Gastroesophageal sphincter (tissue), 3 donors: Measurements from ENCODE around the gene RAI1.

Source experiments
- CTCF ChIP-seq, 4 experiments: fragments of 200-600 bp in 2 of 4; fragments of 450-650 bp in 2 of 4; sonication (generic) in 1 of 4; IDR thresholded peaks; one replicate each; pipeline ENCODE4 v1.5.1; 2017 to 2019; ENCODE audit warnings: antibody characterized with exemption in 4 of 4, mild to moderate bottlenecking in 2 of 4, moderate library complexity in 2 of 4
- POLR2A ChIP-seq, 2 donors: fragments of 450-650 bp; IDR thresholded peaks; one replicate each; pipeline ENCODE4 v1.6.1; 2017; ENCODE audit warnings: antibody characterized with exemption in 2 of 2, mild to moderate bottlenecking in 2 of 2, moderate library complexity in 1 of 2

DNA sequence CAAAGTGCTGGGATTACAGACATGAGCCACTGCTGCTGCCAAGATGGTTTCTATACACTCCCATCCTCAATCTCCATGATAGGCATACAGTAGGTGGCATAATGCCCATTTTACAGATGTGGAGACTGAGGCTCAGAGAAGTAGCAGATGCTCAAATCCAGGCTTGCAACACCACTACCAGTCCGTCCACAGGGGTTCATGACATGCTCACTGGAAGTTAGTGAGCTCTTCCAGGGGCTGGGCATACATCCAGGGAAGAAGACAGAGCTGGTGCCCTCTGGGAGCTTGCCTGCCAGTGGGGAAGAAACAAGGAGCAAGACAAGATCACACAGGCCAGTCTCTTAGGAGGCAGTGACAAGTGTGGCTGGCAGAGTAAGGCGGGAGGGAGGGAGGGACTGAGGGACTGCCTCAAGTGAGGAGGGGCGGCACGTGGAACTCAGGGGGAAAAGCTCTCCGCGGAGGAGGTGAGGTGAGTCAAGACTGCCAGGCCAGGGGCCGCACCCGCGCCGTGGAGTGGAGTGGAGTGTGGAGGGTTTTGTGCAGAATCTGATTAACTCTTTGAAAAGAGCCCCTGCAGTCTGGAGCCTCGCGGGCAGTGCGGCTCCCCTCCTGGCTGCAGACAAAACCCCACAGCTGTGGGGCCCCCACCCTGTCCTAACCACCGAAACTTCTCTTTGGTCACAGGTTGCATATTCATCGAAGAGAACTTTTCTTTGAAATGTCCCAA, 127.6 kb downstream of the RAI1 start:
- TF ChIP-seq CTCF (IDR thresholded peaks at IDR 0.05) (no peak), POLR2A (IDR thresholded peaks at IDR 0.05) (no peak)
